LNCaP clone FGC (cell line): ENCODE measurements around the gene COPG1.

Experiments
- DNase-seq: peaks from one replicate; pipeline ENCODE4 v3.0.0-alpha.2; 2011; ENCODE audit warnings: low read depth
- H3K4me3 ChIP-seq: 2 replicates; pipeline ENCODE4 v1.5.1; 2011; ENCODE audit warnings: mild to moderate bottlenecking, low read depth, low read length, control low read depth
- CTCF ChIP-seq: IDR thresholded peaks from 2 replicates; pipeline ENCODE4 v1.5.1; 2012; ENCODE audit warnings: mild to moderate bottlenecking; ENCODE audit not compliant: control insufficient read depth, insufficient read depth; ENCODE audit errors: extremely low read depth

Gene COPG1

GRCh38 chr3:129289201-129289921, 40.0 kb downstream of the COPG1 start:
- no peak for TF ChIP-seq CTCF
- DNase-seq: no peak
- H3K4me3 ChIP-seq: no peak overlapping the region

GRCh38 chr3:129291236-129291886, 42.0 kb downstream of the COPG1 start:
- no peak for TF ChIP-seq CTCF

DNA sequence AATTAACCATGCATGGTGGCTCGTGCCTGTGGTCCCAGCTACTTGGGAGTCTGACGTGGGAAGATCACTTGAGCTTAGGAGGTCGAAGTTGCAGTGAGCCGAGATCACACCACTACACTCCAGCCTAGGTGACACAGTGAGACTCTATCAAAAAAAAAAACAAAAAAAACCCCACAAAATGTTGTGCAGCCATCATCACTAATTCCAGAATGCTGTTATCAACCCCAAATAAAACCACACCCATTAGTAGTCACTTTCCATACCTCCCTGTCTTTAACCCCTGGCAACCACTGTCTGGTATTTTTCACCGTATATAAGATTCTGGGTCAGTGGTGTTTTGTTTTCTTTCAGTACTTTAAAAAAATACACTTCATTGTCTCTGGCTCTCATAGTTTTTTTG, 45.9 kb downstream of the COPG1 start:
- no peak for TF ChIP-seq CTCF
- no peak for DNase-seq

More at GRCh38 chr3:129291236-129291886, 42.0 kb downstream of the COPG1 start:
- H3K4me3 ChIP-seq: no peak overlapping the region
- no peak for DNase-seq

DNA sequence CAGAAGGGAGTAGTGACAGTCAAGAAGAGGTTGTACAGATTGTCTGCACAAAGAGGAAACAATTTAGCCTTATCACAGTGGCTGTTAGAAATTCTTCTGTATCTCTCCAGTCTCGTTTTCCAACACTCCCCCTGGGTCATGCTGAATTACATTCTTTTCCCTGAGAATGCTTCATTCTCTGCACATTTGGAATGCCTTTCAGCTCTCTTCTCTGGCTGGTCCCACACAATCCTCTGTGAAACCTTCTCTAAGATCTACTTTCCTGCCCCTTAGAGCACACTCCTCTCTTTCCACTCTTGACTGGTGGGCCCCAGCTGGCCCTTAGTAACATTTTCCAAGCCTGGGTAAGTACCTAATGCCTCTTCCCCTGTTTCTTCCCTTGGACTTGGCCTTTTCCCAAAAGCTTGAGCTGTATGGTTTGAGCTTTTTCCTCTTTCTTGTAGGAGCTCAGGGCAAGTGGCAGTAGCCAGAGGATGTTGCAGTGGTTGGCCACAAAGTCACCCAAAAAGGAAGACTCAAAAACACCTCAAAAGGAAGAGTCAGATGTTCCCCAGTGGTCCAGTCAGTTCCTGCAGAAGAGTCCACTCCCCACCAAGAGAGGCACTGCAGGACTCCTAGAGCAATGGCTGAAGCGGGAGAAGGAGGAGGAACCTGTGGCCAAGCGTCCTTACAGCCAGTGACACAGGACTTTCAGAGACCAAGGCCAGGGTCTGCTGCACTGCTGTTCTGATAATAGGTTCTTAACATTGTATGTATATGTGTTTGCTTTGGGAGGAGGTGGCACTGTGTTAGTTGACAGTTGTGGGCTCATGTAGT, 54.9 kb downstream of the COPG1 start:
- TF ChIP-seq CTCF: no peak
- no peak for DNase-seq
- no peak overlapping the region for H3K4me3 ChIP-seq

More for the DNA sequence above, 45.9 kb downstream of the COPG1 start:
- no peak overlapping the region for H3K4me3 ChIP-seq

GRCh38 chr3:129304962-129305222, 55.5 kb downstream of the COPG1 start:
- no peak overlapping the region for H3K4me3 ChIP-seq
- DNase-seq: no peak

DNA sequence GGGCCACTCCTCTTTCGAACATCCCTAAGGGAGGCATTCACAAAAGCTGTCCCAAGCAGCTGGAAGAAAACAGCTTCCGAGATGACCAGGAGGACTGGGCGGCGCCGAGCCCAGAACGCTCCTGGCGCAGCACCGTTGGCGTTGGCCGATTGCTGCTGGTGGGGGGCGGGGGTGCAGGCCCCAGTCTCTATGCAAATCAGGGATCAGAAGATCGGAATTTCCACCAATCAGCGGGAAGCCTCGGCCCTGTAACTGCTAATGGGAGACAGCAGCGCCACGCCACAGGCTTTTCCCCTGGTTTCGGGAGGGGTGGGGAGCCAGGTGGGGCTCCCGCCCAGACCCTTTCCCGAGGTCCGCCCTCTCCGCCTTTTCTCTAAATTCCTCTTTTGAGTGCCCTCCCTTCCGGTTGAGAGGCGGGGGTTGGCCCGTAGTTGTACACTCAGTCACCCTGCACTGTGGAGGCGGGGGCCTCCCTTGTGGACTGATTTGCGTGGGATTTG, 56.2 kb downstream of the COPG1 start:
- no peak for DNase-seq
- no peak for TF ChIP-seq CTCF

More at GRCh38 chr3:129304962-129305222, 55.5 kb downstream of the COPG1 start:
- no peak for TF ChIP-seq CTCF

More for the DNA sequence above, 56.2 kb downstream of the COPG1 start:
- no peak overlapping the region for H3K4me3 ChIP-seq
